HG03521 (cell line): ENCODE measurements around the gene CLMP.
A peak's percentile ranks its signal among the peaks of the same experiment; 100 is the strongest.

Source experiments
- ATAC-seq: cut with Tn5 transposase; IDR thresholded peaks from one replicate; pipeline ENCODE4 v1.9.1; 2021; ENCODE audit warnings: mild to moderate bottlenecking, moderate library complexity; ENCODE audit not compliant: unreplicated experiment

CLMP gene

GRCh38 chr11:123087657-123088056 is 107.4 kb downstream of the CLMP start:
- ATAC-seq, result peak; percentile 91

- ATAC-seq, result no peak
These were observed 108.7 kb downstream of the CLMP start for GRCh38 chr11:123086305-123086704.

GRCh38 chr11:123085497-123085896 is 109.6 kb downstream of the CLMP start:
- no peak for ATAC-seq

GRCh38 chr11:123084454-123084853 is 110.6 kb downstream of the CLMP start:
- ATAC-seq, result no peak

GRCh38 chr11:123083623-123084029 is 111.4 kb downstream of the CLMP start:
- no peak for ATAC-seq

GRCh38 chr11:123082977-123083376 is 112.1 kb downstream of the CLMP start:
- ATAC-seq, result no peak

GRCh38 chr11:123080015-123080414 is 115.0 kb downstream of the CLMP start:
- no peak for ATAC-seq

GRCh38 chr11:123076484-123076883 is 118.6 kb downstream of the CLMP start:
- ATAC-seq, result no peak

- no peak for ATAC-seq
These were observed 121.5 kb downstream of the CLMP start for GRCh38 chr11:123073343-123074057.

GRCh38 chr11:123072762-123073161 is 122.3 kb downstream of the CLMP start:
- no peak for ATAC-seq

GRCh38 chr11:123072332-123072761 is 122.7 kb downstream of the CLMP start:
- no peak for ATAC-seq

GRCh38 chr11:123069908-123070821 is 124.9 kb downstream of the CLMP start:
- ATAC-seq, result peak; percentile 59

- no peak for ATAC-seq
These were observed 129.4 kb downstream of the CLMP start for GRCh38 chr11:123065621-123066020.

GRCh38 chr11:123063826-123064657 is 131.0 kb downstream of the CLMP start:
- ATAC-seq, result no peak

- no peak for ATAC-seq
These were observed 131.9 kb downstream of the CLMP start for GRCh38 chr11:123062892-123063825.

- peak; percentile 89 for ATAC-seq
These were observed 132.7 kb downstream of the CLMP start for GRCh38 chr11:123062158-123062891.

- ATAC-seq, result peak; percentile 8
These were observed 133.5 kb downstream of the CLMP start, which contains the start of gene HSPA8 for GRCh38 chr11:123061403-123062157. HSPA8 (minus strand) TSS chr11:123062136; CDS start chr11:123061324, 812 bp downstream.

GRCh38 chr11:123060277-123061000 is 134.6 kb downstream of the CLMP start:
- ATAC-seq, result no peak
